Fibroblast of the aortic adventitia (primary cell): ENCODE results near the gene RASGRF2. TPM values are rescaled to one million over a fixed set of nuclear protein-coding genes. Genes with fewer than 3 reads are reported as not detected.
A peak's percentile ranks its signal among the peaks of the same experiment; 100 is the strongest.

ENCODE experiments used
- DNase-seq: peaks from one replicate; pipeline ENCODE4 v3.0.0-alpha.2; 2010; ENCODE audit warnings: low read depth
- H3K4me3 ChIP-seq: 2 replicates; pipeline ENCODE4 v1.5.1; 2011; ENCODE audit warnings: low read depth, mild to moderate bottlenecking, control low read depth, low read length, moderate library complexity
- total RNA-seq: library from RNA; depleted of rRNA; stranded (reverse); fragments of >200 nt; gene quantifications from 2 replicates; pipeline ENCODE4 v1.2.3, GENCODE V29; 2012; ENCODE audit warnings: low replicate concordance
- TF ChIP-seq, protein P1 (sequence below): IDR thresholded peaks from 2 replicates; pipeline ENCODE4 v1.5.1; 2011; ENCODE audit warnings: mild to moderate bottlenecking, low read length, control low read depth, inconsistent platforms; ENCODE audit not compliant: insufficient read depth

The RASGRF2 gene
- total RNA-seq, 1 donor: 3.3 TPM

DNA sequence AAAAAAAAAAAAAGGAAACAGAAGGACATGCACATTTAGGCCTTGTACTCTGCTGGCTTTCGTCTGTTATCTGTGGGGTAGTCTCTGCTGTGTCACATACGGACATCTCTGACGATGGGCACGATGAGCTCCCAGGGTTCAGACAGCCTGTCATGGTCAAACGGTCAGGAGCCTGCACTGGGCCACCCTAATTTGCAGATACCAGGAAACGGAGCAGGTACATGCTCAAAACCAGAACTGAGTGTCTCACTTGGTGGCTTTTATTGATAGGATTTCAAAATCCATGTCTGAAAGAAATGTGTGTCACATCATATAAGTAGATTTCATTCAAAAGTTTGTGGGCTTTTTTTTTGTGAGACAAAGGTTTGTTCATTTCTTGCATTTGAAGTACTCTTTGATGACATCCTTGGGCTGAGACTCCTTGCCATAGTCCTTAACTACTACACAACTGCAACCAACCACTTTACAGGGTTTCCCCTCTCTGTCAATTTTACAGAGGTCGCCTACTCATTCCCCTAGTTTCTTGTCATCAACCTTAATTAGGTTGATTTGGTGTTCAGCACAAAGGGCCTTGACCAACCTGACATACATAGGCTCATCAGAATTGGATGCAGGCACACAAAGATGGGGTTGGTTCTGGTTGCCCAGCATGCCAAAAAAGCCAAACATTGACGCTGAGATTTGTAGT lies 281.9 kb downstream of the RASGRF2 start:
- H3K4me3 ChIP-seq: no peak overlapping the region
- DNase-seq: no peak
- TF ChIP-seq, protein P1, sequence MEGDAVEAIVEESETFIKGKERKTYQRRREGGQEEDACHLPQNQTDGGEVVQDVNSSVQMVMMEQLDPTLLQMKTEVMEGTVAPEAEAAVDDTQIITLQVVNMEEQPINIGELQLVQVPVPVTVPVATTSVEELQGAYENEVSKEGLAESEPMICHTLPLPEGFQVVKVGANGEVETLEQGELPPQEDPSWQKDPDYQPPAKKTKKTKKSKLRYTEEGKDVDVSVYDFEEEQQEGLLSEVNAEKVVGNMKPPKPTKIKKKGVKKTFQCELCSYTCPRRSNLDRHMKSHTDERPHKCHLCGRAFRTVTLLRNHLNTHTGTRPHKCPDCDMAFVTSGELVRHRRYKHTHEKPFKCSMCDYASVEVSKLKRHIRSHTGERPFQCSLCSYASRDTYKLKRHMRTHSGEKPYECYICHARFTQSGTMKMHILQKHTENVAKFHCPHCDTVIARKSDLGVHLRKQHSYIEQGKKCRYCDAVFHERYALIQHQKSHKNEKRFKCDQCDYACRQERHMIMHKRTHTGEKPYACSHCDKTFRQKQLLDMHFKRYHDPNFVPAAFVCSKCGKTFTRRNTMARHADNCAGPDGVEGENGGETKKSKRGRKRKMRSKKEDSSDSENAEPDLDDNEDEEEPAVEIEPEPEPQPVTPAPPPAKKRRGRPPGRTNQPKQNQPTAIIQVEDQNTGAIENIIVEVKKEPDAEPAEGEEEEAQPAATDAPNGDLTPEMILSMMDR: no peak

DNA sequence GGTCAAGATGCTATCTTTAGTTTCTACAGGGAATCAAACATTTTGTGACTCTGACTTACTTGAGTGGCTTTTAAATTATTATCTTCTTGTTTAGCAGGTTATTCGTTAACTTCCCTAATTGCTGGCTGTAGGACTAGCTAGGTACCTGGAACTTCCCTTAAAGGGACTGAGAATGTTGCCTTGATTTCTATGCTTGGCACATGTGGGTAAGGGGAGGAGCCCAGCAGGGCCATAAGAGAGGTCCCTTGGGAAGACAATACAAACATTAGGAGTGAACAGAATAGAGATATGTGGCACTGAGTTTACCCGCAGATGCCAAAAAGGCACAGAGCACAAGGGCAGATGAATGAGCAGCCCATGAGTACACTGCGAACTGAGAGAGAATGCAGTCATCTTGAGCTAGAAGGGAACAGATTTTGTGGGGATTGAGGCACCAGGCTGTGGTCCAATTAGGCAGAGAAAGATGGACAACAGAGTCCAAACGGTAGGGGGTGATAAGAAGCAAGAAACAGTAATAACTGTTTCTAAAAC lies 282.8 kb downstream of the RASGRF2 start:
- no peak overlapping the region for H3K4me3 ChIP-seq
- no peak for DNase-seq
- TF ChIP-seq, protein P1: no peak

DNA sequence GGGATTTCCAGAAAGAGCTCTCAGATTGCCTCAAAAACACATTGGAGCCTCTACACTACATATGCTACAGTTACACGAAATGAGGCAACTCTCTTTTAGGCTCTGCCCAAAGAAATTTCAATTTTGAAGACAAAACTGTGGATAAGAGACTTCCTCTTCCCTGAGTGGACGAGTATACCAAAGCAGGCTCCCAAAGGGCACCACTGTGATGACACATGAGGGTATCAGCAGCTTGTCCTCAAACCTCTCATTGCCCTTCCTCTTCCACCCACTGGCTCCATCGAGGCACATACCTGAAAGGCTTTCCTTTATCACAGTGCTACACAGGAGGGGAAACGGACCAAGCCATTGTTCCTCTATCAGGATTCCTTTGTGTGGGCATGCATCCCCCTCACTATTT lies 284.3 kb downstream of the RASGRF2 start:
- DNase-seq: no peak

DNA sequence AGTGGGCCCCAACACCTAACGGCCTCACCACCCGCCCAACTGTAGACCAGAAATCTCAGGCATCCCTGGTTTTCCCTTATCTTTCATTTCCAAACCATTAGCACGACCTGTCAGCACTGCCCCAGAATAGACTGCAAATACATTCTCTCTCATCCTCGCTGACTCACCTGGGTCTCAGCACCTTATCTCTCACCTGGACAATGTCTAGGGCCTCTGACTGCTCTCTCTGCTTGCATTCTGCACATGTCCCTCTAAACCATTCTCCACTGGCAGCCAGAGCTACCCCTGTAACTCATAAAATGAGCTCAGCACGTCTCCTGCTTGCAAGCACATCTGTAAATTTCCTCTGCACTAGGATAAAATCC lies 285.7 kb downstream of the RASGRF2 start:
- TF ChIP-seq, protein P1: no peak
- DNase-seq: no peak
- no peak overlapping the region for H3K4me3 ChIP-seq

More for the DNA sequence above, 284.3 kb downstream of the RASGRF2 start:
- TF ChIP-seq, protein P1: no peak
- H3K4me3 ChIP-seq: no peak overlapping the region

DNA sequence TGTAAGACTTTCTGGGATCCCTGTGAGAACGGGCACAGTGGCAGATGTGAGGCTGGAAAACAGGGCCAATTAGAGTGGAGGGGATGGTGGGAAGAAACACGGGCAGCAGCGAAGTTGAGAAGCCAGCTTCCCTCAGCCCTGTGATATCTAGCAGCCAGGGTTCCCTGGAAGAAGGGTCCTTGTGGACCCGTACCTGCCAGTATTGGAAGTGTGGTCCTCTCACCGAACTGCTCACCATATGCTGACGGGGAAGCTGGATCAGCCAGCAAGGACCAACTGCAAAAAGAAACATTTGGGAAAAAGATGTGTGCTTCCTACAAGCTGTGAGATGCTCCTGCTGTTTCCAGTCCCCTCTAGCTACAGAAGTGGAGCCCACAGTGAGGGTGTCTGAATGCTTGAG lies 286.5 kb downstream of the RASGRF2 start:
- H3K4me3 ChIP-seq: no peak overlapping the region
- DNase-seq: no peak
- TF ChIP-seq, protein P1: no peak

DNA sequence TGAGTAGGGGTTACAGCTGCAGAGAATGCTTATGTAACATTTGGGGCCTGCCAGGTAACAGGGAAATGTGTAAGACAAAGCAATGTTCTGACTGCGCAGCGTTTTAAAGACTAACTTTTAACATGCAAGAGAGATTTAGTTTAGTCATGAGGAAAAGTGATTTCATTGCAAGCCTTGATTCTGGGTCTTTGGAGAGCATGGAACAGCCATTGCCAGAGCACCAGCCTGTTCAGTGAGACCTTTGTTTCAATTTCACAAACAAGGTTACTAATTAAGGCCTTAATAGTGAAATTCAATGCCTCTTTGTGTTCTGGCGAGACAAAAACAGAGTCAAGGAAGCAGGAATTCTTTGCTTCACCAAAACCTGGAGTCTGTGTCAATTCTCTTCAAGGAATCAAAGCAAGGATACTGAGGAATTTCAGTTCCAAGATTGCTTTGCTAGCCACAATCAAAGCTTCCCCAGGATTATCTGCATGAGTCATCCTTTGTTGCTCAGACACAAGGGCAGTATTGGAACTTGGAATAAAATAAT lies 287.3 kb downstream of the RASGRF2 start:
- TF ChIP-seq, protein P1: no peak
- DNase-seq: peak; percentile 75

DNA sequence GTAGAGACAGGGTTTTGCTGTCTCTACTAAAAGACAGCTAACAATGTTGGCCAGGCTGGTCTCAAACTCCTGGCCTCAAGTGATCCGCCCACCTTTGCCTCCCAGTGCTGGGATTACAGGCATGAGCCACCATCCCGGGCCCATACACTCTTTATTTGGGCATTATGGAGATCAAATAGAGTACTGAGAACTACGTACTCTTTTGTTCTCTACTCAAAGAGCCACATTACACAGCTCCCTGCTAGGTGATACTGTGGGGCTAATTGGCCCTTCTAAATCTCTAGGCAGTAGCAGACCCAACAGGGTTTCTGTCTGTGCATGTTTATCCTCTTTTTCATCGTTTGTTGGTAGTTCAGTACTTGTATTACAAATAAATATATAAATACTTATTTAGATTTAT lies 289.1 kb downstream of the RASGRF2 start:
- TF ChIP-seq, protein P1: no peak
- no peak for DNase-seq
- H3K4me3 ChIP-seq: no peak overlapping the region

More for the DNA sequence above, 287.3 kb downstream of the RASGRF2 start:
- H3K4me3 ChIP-seq: no peak overlapping the region
